Measurements from ENCODE around the gene C12orf75.
A peak's percentile ranks its signal among the peaks of the same experiment; 100 is the strongest.

The C12orf75 gene

GRCh38 chr12:105348142-105348541, 17.7 kb downstream of the C12orf75 start:
- DNase-seq (ENCODE audit: low read depth), result no peak
- no peak for TF ChIP-seq CTCF (IDR thresholded peaks at IDR 0.05; ENCODE audit: insufficient read depth, low read depth, low read length, missing control alignments)
- no peak overlapping the region for H3K4me3 ChIP-seq (ENCODE audit: low read depth, low read length)

GRCh38 chr12:105348561-105348960, 18.1 kb downstream of the C12orf75 start:
- no peak overlapping the region for H3K4me3 ChIP-seq (ENCODE audit: low read depth, low read length)
- TF ChIP-seq CTCF (IDR thresholded peaks at IDR 0.05; ENCODE audit: insufficient read depth, low read depth, low read length, missing control alignments), result no peak
- DNase-seq (ENCODE audit: low read depth), result no peak

- TF ChIP-seq CTCF (IDR thresholded peaks at IDR 0.05; ENCODE audit: insufficient read depth, low read depth, low read length, missing control alignments), result no peak
- no peak overlapping the region for H3K4me3 ChIP-seq (ENCODE audit: low read depth, low read length)
- DNase-seq (ENCODE audit: low read depth), result no peak
Observed at GRCh38 chr12:105349138-105349537, 18.6 kb downstream of the C12orf75 start.

- peak overlapping the region; percentile 24; the same call in 1 of the 2 replicates for H3K4me3 ChIP-seq (ENCODE audit: low read depth, low read length)
- DNase-seq (ENCODE audit: low read depth), result peak; percentile 60
- TF ChIP-seq CTCF (IDR thresholded peaks at IDR 0.05; ENCODE audit: insufficient read depth, low read depth, low read length, missing control alignments), result no peak
Observed at GRCh38 chr12:105351523-105351922, 21.0 kb downstream of the C12orf75 start.

- TF ChIP-seq CTCF (IDR thresholded peaks at IDR 0.05; ENCODE audit: insufficient read depth, low read depth, low read length, missing control alignments), result no peak
- peak; percentile 90 for DNase-seq (ENCODE audit: low read depth)
- peak overlapping the region; percentile 24; the same call in 1 of the 2 replicates for H3K4me3 ChIP-seq (ENCODE audit: low read depth, low read length)
Observed at GRCh38 chr12:105352052-105352451, 21.6 kb downstream of the C12orf75 start.

GRCh38 chr12:105352940-105353635, 22.6 kb downstream of the C12orf75 start:
- H3K4me3 ChIP-seq (ENCODE audit: low read depth, low read length), result no peak overlapping the region
- no peak for TF ChIP-seq CTCF (IDR thresholded peaks at IDR 0.05; ENCODE audit: insufficient read depth, low read depth, low read length, missing control alignments)
- DNase-seq (ENCODE audit: low read depth), result no peak

GRCh38 chr12:105355752-105356151, 25.3 kb downstream of the C12orf75 start:
- no peak for TF ChIP-seq CTCF (IDR thresholded peaks at IDR 0.05; ENCODE audit: insufficient read depth, low read depth, low read length, missing control alignments)
- no peak for DNase-seq (ENCODE audit: low read depth)
- no peak overlapping the region for H3K4me3 ChIP-seq (ENCODE audit: low read depth, low read length)
